HK-2 (cell line): Measurements from ENCODE around the gene KCNB1.

Source experiments
- DNase-seq: peaks from one replicate; pipeline ENCODE4 v3.0.0-alpha.2; 2018; ENCODE audit not compliant: unreplicated experiment

Gene KCNB1

GRCh38 chr20:49497398-49497669, 14.9 kb upstream of the KCNB1 start:
- no peak for DNase-seq

- no peak for DNase-seq
Observed at GRCh38 chr20:49496553-49497397, 14.3 kb upstream of the KCNB1 start.

- DNase-seq = no peak
Observed at GRCh38 chr20:49496043-49496442, 13.6 kb upstream of the KCNB1 start.

GRCh38 chr20:49490689-49491088, 8.2 kb upstream of the KCNB1 start:
- no peak for DNase-seq

GRCh38 chr20:49489688-49490087, 7.2 kb upstream of the KCNB1 start:
- no peak for DNase-seq

GRCh38 chr20:49486064-49486463, 3.6 kb upstream of the KCNB1 start:
- no peak for DNase-seq

GRCh38 chr20:49485563-49485962, 3.1 kb upstream of the KCNB1 start:
- DNase-seq = no peak

- DNase-seq = peak; percentile 77
Observed at GRCh38 chr20:49484180-49485140, 2.0 kb upstream of the KCNB1 start.

GRCh38 chr20:49483696-49484123, 1.2 kb upstream of the KCNB1 start:
- DNase-seq = no peak

- DNase-seq = no peak
Observed at GRCh38 chr20:49483018-49483695, 689 bp upstream of the KCNB1 start.

- DNase-seq = no peak
Observed at GRCh38 chr20:49482173-49482572, 295 bp downstream of the KCNB1 start.

- DNase-seq = no peak
Observed at GRCh38 chr20:49481116-49481515, 1.4 kb downstream of the KCNB1 start.

GRCh38 chr20:49480236-49480635, 2.2 kb downstream of the KCNB1 start:
- DNase-seq = no peak

- no peak for DNase-seq
Observed at GRCh38 chr20:49479785-49480184, 2.7 kb downstream of the KCNB1 start.

GRCh38 chr20:49478754-49479689, 3.4 kb downstream of the KCNB1 start:
- DNase-seq = no peak

- no peak for DNase-seq
Observed at GRCh38 chr20:49478266-49478665, 4.2 kb downstream of the KCNB1 start.

GRCh38 chr20:49477200-49477599, 5.3 kb downstream of the KCNB1 start:
- no peak for DNase-seq

GRCh38 chr20:49476016-49476355, 6.5 kb downstream of the KCNB1 start:
- no peak for DNase-seq

GRCh38 chr20:49475292-49476015, 7.0 kb downstream of the KCNB1 start:
- no peak for DNase-seq

GRCh38 chr20:49471397-49471796, 11.1 kb downstream of the KCNB1 start:
- DNase-seq = no peak

- DNase-seq = no peak
Observed at GRCh38 chr20:49470922-49471321, 11.5 kb downstream of the KCNB1 start.
